GM12801 (cell line): ENCODE data around the gene MAPRE2.

Experiments
- TF ChIP-seq, protein P1 (sequence below): IDR thresholded peaks from one replicate; pipeline ENCODE4 v1.5.1; 2011; ENCODE audit warnings: control low read depth; ENCODE audit not compliant: insufficient read length; ENCODE audit errors: extremely low read depth

The MAPRE2 gene

DNA sequence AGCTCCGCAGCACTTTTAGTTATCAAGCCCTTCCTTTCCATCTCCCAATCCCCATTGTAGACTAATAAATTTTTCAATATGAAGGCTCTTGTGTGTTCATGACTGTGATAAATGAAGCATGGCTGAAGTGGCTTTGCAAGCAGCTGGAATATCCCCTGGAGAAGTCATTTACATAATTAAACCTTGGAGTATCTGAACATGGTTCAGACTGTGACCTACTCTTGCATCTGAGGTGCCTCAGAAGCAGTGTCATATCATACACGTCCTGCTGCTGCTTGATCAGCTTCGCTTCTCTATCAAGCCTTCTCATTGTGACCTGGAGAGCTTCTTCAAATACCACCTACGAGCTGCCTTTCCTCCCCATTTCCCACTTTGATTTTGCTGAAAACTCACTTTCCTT is 151.2 kb downstream of the MAPRE2 start:
- TF ChIP-seq, protein P1, sequence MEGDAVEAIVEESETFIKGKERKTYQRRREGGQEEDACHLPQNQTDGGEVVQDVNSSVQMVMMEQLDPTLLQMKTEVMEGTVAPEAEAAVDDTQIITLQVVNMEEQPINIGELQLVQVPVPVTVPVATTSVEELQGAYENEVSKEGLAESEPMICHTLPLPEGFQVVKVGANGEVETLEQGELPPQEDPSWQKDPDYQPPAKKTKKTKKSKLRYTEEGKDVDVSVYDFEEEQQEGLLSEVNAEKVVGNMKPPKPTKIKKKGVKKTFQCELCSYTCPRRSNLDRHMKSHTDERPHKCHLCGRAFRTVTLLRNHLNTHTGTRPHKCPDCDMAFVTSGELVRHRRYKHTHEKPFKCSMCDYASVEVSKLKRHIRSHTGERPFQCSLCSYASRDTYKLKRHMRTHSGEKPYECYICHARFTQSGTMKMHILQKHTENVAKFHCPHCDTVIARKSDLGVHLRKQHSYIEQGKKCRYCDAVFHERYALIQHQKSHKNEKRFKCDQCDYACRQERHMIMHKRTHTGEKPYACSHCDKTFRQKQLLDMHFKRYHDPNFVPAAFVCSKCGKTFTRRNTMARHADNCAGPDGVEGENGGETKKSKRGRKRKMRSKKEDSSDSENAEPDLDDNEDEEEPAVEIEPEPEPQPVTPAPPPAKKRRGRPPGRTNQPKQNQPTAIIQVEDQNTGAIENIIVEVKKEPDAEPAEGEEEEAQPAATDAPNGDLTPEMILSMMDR, result no peak
